AG09309 (cell line): ENCODE results near the gene CEP68.

Source experiments
- DNase-seq: peaks from one replicate; pipeline ENCODE4 v3.0.0-alpha.2; 2010; ENCODE audit warnings: low read depth
- H3K4me3 ChIP-seq: 2 replicates; pipeline ENCODE4 v1.5.1; 2011; ENCODE audit warnings: mild to moderate bottlenecking, low read depth, low read length, moderate library complexity; ENCODE audit not compliant: control insufficient read depth
- CTCF ChIP-seq: IDR thresholded peaks from 2 replicates; pipeline ENCODE4 v1.5.1; 2011; ENCODE audit warnings: mild to moderate bottlenecking, low read depth, low read length, inconsistent platforms; ENCODE audit not compliant: insufficient read depth, control insufficient read depth; ENCODE audit errors: missing control alignments

The CEP68 gene

GRCh38 chr2:65098741-65099140 is 42.5 kb downstream of the CEP68 start:
- TF ChIP-seq CTCF = no peak
- no peak for DNase-seq
- H3K4me3 ChIP-seq = no peak overlapping the region

- H3K4me3 ChIP-seq = no peak overlapping the region
- TF ChIP-seq CTCF = no peak
- no peak for DNase-seq
Observed at GRCh38 chr2:65101071-65101470, 44.9 kb downstream of the CEP68 start.

- no peak overlapping the region for H3K4me3 ChIP-seq
- no peak for DNase-seq
- no peak for TF ChIP-seq CTCF
Observed at GRCh38 chr2:65103013-65103715, 46.9 kb downstream of the CEP68 start.

GRCh38 chr2:65107530-65107929 is 51.3 kb downstream of the CEP68 start:
- DNase-seq = no peak
- H3K4me3 ChIP-seq = no peak overlapping the region
- TF ChIP-seq CTCF = no peak

GRCh38 chr2:65108780-65109179 is 52.6 kb downstream of the CEP68 start:
- no peak for TF ChIP-seq CTCF
- DNase-seq = no peak

GRCh38 chr2:65112633-65113032 is 56.4 kb downstream of the CEP68 start:
- no peak overlapping the region for H3K4me3 ChIP-seq
- DNase-seq = no peak
- no peak for TF ChIP-seq CTCF

More at GRCh38 chr2:65108780-65109179, 52.6 kb downstream of the CEP68 start:
- no peak overlapping the region for H3K4me3 ChIP-seq
